HG03097 (cell line): Measurements from ENCODE around the gene SLC35E4.
"Not testable (repeated sequence)": the region's sequence is repeated elsewhere in the genome, so short reads cannot be mapped to it uniquely, and the experiment has no call there.

ENCODE experiments used
- ATAC-seq: cut with Tn5 transposase; IDR thresholded peaks from one replicate; pipeline ENCODE4 v1.9.1; 2021; ENCODE audit not compliant: unreplicated experiment, low FRiP score

Gene SLC35E4, protein sequence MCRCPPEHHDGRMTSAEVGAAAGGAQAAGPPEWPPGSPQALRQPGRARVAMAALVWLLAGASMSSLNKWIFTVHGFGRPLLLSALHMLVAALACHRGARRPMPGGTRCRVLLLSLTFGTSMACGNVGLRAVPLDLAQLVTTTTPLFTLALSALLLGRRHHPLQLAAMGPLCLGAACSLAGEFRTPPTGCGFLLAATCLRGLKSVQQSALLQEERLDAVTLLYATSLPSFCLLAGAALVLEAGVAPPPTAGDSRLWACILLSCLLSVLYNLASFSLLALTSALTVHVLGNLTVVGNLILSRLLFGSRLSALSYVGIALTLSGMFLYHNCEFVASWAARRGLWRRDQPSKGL

DNA sequence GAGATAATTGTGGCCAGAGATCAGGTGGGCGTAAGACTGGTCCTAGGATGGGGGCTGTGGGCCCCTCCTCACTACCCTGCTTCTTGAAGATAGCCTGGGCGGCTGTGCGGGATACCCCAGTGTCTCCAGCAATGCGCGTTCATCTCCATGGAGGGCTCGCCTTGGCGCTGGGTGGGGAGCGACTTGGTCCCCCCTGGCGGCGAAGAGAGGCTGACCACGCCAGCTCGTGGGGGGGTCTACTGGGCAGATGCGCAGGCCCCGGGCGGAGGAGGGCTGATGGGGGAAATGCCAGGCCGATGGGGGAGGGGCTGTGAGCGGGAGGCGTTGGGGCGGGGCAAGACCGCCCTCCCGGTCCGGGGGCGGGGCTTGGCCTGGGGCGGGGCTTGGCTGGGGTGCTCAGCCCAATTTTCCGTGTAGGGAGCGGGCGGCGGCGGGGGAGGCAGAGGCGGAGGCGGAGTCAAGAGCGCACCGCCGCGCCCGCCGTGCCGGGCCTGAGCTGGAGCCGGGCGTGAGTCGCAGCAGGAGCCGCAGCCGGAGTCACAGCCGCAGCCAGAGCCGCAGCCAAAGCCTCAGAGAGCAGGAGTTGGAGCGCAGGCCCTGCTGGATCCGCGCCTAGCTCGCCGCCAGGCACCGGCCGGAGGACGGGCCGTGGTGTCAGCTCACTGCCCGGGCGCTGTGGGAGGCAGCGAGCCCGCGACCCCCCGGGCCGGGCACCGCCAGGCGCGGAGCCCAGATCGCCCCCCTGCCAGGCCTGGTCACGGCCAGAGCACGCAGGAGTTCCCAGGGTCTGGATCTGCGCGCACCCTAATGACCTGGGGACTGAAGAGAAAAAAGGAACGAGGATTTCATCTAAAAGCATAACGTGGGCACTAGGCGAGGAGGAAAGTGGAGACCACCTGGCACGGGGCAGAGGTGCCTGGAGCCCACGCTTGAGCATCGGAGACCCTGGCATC, at the start of gene SLC35E4:
Gene SLC35E4 (plus strand): TSS at position 509 of the 953 bp plus-strand sequence. CDS start 670 bp downstream, outside the sequence.
- ATAC-seq, result peak; percentile 59

DNA sequence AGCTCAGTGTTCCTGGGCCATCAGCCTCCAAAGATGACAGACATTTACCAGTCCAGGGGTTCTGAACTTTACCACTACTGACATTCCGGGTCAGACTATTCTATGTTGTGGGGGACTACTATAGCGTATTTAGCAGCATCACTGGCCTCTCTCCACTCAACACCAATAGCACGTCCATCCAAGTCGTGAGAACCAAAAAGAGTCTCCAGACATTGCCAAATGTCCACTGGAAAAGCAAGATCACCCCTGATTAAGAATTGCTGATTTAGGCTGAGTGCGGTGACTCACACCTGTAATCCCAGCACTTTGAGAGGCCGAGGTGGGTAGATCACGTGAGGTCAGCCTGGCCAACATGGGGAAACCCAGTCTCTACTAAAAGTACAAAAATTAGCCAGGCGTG, 49.2 kb upstream of the SLC35E4 start:
- no peak for ATAC-seq

DNA sequence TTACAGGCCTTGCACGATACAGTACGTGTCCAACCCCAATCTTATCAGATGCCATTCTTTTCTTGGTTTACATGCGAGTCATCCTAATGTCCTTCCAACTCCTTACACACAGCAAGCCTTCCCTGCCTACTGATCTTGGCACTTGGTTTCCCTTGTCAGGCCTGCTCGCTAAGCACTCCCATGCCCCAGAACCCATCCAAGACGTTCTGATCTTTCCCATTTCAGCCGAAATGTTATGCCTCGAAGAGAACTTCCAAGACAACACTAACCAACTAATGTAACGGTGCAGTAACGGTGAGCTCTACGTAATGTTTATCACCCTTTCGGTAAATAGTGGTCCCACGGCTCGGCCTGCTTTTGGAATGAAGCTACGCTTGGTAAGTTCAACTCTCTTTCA, 44.4 kb upstream of the SLC35E4 start:
- no peak for ATAC-seq

DNA sequence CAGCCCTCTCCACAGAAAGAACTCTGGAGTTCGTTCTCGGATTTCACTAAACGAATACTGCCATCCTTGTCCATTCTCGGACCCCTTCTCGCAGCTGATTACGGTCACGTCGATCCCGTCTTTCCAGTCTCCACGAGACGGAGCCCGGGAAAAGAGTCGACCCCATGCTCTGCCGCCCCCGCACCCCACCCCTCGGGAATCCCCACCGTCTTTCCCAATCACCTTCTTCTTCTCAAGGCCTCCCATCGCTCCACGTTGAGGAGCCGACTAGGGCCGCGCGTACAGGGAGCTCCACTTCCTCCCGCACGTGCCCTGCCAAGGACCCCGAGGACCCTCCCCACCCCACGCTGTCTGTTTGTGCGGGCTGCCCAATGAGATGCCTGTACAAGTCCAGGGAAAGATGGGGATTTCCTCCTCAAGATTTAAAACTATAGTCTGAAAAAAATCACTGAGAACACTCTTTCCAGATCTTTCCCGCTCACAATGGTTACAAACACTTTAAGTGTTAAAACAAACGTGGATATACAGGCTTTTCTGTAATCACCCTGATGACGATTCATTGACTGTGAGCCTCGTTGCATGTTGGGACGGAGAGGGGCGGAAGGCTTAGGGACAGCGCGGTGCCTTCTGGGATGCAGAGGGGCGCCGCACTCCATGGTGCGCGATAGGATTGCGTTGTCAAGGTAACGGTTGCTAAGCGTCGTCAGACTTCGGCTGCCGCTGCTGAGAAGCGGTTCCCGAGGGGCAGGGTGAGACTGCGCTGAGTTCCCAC, 43.8 kb upstream of the SLC35E4 start, which contains the start of gene PES1:
Gene PES1 (minus strand): TSS at position 323 of the 772 bp plus-strand sequence. CDS start 77 bp downstream, at position 246.
- peak; percentile 91 for ATAC-seq

DNA sequence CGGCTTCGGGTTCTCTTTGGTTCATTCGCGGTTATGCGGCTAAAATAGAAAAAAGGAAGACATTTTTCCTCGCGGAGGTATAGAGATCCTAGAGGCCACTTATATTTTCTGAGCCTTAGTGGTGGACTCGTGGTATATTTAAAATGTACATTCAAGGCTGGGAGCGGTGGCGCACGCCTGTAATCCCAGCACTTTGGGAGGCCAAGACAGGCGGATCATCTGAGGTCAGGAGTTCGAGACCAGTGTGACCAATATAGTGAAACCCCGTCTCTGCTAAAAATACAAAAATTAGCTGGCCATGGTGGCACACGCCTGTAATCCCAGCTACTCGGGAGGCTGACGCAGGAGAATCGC, 43.2 kb upstream of the SLC35E4 start:
- not testable (repeated sequence) for ATAC-seq

DNA sequence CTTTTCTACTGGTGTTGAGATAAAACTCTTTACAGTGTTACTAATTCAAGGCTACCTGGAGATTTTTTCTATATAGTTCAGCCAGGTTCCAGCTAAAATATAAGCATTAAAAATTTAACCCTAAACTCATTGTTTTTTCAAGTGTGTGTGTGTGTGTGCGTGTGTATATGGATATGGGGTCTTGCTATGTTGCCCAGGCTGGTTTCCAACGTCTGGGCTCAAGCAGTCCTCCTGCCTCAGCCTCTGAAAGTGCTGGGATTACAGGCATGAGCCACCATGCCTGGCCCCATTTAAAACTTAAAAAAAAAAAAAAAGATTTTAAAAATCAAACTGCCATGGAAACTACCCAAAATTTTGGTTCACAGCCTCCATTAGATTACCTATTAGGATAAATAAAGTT, 39.4 kb upstream of the SLC35E4 start:
- ATAC-seq, result no peak

DNA sequence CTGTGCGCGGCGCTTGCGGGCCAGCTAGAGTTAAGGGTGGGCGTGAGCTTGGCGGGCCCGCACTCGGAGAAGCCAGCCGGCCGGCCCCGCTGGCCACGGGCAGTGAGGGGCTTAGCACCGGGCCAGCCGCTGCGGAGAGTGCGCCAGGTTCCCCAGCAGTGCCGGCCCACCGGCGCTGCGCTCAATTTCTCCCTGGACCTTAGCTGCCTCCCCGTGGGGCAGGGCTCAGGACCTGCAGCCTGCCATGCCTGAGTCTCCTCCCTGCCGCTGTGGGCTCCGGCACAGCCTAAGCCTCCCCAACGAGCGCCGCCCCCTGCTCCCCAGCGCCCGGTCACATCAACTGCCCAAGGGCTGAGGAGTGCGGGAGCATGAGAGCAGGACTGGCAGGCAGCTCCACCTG, 38.7 kb upstream of the SLC35E4 start:
- ATAC-seq, result no peak

DNA sequence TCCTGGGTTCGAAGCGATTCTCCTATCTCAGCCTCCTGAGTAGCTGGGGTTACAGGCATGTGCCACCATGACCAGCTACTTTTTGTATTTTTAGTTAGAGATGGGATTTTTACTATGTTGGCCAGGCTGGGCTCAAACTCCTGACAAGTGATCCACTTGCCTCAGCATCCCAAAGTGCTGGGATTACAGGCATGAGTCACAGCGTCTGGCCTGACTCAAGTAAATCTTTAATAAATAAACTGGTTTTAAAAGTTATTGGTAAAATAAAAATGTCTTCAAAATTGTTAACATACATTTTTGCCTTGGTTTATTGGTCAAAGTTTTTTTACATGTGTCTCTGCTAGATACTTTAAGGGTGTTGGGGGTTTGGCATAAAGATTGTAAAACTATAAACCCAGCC, 36.6 kb upstream of the SLC35E4 start:
- ATAC-seq, result no peak

DNA sequence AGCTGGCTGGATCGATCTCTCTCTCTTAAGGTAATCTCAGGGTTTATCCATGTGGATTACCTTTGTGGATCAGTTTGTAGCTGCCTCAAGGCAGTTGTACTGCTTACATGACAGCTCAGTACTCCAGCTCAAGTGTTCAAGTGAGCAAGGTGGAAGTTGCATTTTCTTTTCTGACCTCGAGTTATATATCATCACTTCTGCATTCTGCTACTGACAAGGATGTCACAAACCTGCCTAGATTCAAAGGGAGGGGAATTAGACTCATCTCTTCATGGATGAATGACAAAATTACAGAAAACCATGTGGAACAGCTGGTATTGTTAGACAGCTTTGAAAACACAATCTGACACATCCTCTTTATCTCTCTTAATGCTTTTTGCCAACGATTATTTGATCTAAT, 34.7 kb upstream of the SLC35E4 start:
- ATAC-seq, result no peak

DNA sequence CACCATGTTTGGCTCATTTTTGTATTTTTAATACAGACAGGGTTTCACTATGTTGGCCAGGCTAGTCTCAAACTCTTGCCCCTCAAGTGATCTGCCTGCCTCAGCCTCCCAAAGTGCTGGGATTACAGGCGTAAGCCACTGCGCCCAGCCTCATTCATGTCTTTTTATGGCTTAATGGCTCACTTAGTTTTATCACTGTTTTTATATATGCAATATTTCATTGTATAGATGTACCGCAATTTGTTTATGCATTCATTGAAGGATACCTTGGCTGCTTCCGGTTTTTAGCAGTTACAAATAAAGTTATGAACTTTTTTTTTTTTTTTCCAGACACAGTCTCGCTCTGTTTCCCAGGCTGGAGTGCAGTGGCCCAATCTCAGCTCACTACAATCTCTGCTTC, 34.1 kb upstream of the SLC35E4 start:
- ATAC-seq, result no peak

DNA sequence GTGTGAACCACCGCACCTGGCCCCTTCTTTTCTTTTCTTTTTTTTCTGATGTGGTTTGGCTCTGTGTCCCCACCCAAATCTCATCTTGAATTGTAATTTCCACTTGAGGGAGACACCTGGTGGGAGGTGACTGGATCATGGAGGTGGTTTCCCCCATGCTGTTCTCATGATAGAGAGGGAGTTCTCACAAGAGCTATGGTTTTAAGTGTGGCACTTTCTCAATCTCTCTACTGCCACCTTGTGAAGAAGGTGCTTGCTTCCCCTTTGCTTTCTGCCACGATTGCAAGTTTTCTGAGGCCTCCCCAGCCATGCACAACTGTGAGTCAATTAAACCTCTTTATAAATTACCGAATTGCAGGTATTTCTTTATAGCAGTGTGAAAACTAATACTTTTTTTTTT, 33.5 kb upstream of the SLC35E4 start:
- no peak for ATAC-seq

DNA sequence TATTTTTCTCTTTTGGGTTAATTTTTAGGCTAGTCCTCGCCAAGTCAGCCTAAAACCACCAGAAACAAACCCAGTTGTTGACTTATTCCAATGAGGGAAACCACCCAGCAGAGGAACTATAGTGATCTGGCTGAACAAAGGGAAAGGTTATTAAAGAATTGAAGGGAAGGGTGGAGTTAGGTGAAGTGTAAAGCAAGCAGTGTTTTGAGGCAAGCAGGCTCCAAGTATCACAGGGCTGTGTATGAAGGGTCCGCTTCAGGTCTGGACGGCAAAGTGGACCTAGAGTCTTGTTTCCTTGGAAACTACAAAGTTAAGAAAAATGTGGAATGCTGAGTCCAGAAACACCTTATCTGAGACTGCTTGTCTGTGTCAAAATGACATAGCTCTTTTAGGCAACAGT, 31.8 kb upstream of the SLC35E4 start:
- ATAC-seq, result no peak

DNA sequence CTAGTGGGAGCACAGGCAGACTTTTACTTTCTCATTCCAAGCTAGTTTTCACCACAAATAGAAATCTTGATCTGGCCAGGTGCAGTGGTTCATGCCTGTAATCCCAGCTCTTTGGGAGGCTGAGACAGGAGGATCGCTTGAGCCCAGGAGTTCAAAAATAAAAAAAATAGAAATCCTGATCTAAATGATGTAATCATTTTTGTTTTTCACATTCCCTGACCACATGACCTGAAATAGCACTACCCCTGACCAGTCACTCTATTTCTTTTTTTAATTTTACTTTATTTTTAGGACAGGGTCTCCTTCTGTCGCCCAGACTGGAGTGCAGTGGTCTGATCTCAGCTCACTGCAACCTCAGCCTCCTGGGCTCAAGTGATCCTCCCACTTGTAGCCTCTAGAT, 30.9 kb upstream of the SLC35E4 start:
- ATAC-seq, result no peak

DNA sequence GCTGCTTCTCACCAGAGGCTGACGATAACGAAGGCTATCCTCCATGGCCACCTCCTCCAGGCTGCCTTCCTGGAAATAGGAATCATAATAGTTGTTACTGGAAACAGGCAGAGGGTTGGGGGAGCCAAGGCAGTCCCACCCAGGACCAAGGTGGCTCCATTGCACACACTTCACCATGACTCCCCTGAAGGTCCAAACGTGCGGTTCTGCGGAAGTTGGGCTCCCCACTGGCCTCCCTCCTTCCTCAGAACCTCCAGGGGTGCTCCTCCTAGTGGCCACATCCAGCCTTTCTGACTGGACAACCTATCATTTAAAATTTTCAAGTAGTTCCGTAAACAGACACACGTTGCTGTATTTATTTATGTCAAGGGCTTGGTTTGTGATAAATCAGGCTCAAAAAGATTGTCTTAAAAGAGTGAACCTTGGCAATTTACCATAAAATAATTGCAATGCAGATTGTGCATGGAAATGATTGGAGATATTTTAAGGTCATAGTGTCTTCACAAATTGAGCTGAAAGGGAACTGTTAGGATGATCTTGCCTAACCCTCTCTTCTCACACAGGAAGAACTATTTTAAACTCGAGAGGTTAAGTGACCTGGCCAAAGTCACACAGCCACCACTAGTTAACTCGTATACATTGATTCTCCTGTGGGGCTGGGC, 30.0 kb upstream of the SLC35E4 start:
- no peak for ATAC-seq

DNA sequence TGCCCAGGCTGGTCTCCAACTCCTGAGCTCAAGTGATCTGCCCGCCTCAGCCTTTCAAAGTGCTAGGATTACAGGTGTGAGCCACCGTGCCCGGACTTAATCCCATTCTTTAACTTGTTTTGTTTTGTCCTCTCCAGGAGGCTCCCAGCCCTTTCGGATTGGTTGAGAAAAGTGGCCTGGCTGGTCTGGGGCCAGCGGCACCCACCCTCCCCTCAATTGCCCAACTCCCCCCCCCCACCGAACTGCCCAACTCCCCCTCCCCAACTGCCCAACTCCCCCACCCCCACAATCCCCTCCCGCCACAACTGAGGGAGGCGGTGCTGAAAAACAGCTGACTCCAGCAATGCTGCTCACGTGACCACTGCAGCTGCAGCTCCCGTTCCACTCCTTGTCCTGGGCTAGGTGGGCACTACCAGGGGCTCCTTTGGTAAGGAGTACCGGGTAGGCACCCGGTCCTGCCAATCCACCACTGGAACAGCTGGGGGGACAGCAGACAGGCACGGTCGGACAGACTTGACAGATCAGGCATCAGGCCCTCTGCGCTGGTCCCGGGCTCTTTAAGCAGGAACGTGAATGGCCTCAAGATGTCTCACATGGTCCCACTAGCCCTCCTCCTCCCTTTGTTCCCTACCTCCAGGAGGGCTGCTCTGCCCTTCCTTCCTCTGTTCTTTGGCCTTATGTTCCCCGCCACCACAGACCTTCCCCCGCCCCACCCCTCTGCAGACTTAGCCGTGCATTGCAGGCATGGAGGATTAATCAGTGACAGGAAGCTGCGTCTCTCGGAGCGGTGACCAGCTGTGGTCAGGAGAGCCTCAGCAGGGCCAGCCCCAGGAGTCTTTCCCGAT, 28.9 kb upstream of the SLC35E4 start, which contains the start of gene TCN2:
Gene TCN2 (plus strand): TSS at position 720 of the 845 bp plus-strand sequence. CDS start 158 bp downstream, outside the sequence.
- no peak for ATAC-seq

DNA sequence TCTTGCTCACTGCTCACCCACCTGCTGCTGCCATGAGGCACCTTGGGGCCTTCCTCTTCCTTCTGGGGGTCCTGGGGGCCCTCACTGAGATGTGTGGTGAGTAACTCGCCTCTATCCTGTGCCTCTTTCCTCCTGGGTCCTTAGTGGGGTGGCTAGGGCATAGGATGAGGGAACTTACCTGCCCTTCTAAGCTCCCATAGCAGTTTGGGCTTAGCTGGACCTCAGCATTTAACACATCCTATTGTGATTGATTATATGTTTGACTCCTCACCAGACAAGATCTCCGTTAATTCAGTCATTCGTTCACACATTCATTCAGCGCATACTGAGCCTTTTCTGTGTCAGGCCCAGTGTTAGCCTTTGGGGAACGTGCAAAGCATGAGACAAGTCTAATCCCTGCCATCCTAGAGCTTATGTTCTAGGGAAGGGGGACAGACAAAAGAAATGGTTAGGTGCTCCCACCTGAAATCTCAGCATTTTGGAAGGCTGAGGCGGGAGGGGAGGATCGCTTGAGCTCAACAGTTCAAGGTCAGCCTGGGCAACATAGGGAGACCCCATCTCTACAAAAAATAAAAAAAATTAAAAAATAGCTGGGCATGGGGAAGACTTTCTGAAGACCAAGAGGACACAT, 28.2 kb upstream of the SLC35E4 start:
- no peak for ATAC-seq

DNA sequence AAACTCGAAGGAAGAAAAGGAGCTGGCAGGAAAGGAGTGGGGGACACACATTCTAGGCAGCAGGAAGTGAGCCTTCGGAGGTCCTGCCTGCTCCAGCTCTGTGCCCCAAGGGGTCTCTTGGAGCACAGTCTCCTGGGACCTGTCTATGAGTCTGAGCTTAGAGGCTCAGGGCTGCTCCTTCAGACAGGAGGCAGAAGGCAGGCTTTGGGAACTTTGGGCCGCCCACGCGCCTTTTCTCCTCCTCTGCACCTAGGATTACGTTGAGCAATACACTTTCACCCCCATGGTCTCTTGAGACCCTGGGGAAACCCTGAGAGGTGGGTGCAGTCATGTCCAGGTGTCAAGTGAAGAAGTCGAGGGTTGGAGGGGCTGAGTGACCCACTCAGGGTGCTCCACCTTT, 27.6 kb upstream of the SLC35E4 start:
- ATAC-seq, result no peak

DNA sequence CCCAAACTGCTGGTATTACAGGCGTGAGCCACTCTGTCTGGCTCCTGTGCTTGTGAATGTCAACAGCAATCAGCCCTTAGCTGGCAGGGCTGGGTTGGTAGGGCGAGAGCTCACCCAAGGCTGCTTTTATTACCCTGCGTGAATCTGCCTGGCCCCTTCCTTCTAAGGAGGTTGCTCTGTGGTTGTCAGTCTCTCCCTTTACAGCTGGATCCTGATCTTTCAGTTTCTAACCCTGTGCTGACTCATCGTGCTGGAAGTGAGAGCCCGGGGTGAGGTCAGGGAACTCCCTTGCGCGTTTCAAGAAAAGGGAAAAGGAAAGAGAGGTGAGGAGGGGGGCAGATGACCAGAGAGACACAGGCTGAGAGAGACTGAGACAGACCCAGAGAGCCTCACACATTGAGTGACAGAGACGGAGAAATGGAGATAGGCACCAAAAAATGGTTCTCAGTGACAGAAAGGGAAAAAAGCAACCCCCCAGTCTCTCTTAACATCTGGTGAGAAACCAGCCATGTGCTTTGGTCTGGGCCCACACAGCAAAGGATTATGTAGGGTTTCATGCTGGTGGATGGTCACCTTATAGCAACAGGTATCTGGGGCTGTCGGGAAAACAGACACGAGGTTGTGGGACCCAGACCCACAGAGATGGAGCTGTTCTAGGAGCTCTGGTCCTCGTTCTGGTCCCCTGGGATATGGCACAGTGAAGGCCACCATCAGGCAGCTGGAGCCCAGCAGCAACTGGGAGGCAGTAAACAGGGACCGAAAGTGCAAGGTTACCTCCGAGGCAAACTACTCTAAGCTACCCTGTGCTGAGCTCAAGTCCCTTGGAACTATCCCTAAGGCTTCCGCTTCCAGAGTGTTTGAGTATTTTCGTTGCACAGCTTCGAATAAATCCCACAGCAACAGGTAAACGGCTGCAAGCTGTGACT, 26.1 kb upstream of the SLC35E4 start:
- ATAC-seq, result no peak
